CD14-positive monocyte (primary cell): Measurements from ENCODE around the gene EIPR1. TPM values are rescaled to one million over a fixed set of nuclear protein-coding genes. Genes with fewer than 3 reads are reported as not detected.

Experiments used
- DNase-seq, 3 donors: peaks; one replicate each; pipeline ENCODE4 v3.0.0-alpha.2; 2011 to 2022
- H2AFZ ChIP-seq: 2 replicates; pipeline ENCODE4 v1.6.0; 2012; ENCODE audit warnings: mild to moderate bottlenecking, low read depth, low read length, inconsistent platforms; ENCODE audit not compliant: insufficient read depth, poor library complexity, severe bottlenecking
- H3K27ac ChIP-seq, 2 donors: 1 replicate in 1 of 2; 2 replicates in 1 of 2; pipeline ENCODE4 v1.5.1; 2012 to 2013; ENCODE audit warnings: low read length in 2 of 2, control low read depth in 1 of 2, inconsistent platforms in 1 of 2, low read depth in 1 of 2, mild to moderate bottlenecking in 1 of 2
- H3K27me3 ChIP-seq, 2 donors: one replicate each; pipeline versions ENCODE4 v1.6.0 to v1.6.1; 2011 to 2013; ENCODE audit warnings: low read length in 2 of 2; ENCODE audit not compliant: control insufficient read depth in 2 of 2, insufficient read depth in 2 of 2
- H3K36me3 ChIP-seq, 2 donors: replicated peaks in 1 of 2; 1 replicate in 1 of 2; 2 replicates in 1 of 2; pipeline versions ENCODE4 v1.5.1 to v1.6.1; 2012 to 2013; ENCODE audit warnings: low read length in 2 of 2, control low read depth in 1 of 2, inconsistent platforms in 1 of 2, mild to moderate bottlenecking in 1 of 2; ENCODE audit not compliant: insufficient read depth in 2 of 2, control insufficient read depth in 1 of 2
- H3K4me1 ChIP-seq, 2 donors: 1 replicate in 1 of 2; 2 replicates in 1 of 2; pipeline versions ENCODE4 v1.5.1 to v1.6.1; 2012 to 2013; ENCODE audit warnings: low read length in 2 of 2, control low read depth in 1 of 2, inconsistent platforms in 1 of 2, mild to moderate bottlenecking in 1 of 2, moderate library complexity in 1 of 2; ENCODE audit not compliant: insufficient read depth in 2 of 2, control insufficient read depth in 1 of 2
- H3K4me2 ChIP-seq: replicated peaks from 2 replicates; pipeline ENCODE3; 2012; ENCODE audit warnings: low read length, moderate library complexity, mild to moderate bottlenecking; ENCODE audit not compliant: poor library complexity, severe bottlenecking; ENCODE audit errors: extremely low read depth
- H3K4me3 ChIP-seq, 3 experiments: fragments of 200-600 bp in 1 of 3; sonication (generic) in 1 of 3; replicated peaks in 1 of 3; 1 replicate in 2 of 3; 2 replicates in 1 of 3; pipeline ENCODE4 v1.5.1; 2011 to 2013; ENCODE audit warnings: low read length in 3 of 3, mild to moderate bottlenecking in 3 of 3, control low read depth in 2 of 3, low read depth in 2 of 3, inconsistent platforms in 1 of 3, moderate library complexity in 1 of 3
- H3K79me2 ChIP-seq: 2 replicates; pipeline ENCODE4 v1.6.0; 2012; ENCODE audit warnings: mild to moderate bottlenecking, control low read depth, inconsistent platforms, low read length, moderate library complexity; ENCODE audit not compliant: insufficient read depth
- H3K9ac ChIP-seq: 2 replicates; pipeline ENCODE4 v1.6.0; 2017; ENCODE audit warnings: low read length, mild to moderate bottlenecking; ENCODE audit not compliant: insufficient read depth, poor library complexity, severe bottlenecking
- H3K9me3 ChIP-seq, 2 donors: replicated peaks in 1 of 2; 1 replicate in 1 of 2; 2 replicates in 1 of 2; pipeline versions ENCODE4 v1.5.1 to v1.6.1; 2012 to 2013; ENCODE audit warnings: low read length in 2 of 2, control low read depth in 1 of 2; ENCODE audit not compliant: control insufficient read depth in 1 of 2, insufficient read depth in 1 of 2
- H4K20me1 ChIP-seq: 2 replicates; pipeline ENCODE4 v1.6.0; 2012; ENCODE audit warnings: mild to moderate bottlenecking, low read length, control low read depth, moderate library complexity; ENCODE audit not compliant: insufficient read depth
- H3K27ac Mint-ChIP-seq, 7 donors: one replicate each; pipeline ENCODE4 v1.8.0; 2020; ENCODE audit warnings: mild to moderate bottlenecking in 7 of 7, mixed read lengths in 7 of 7, moderate library complexity in 6 of 7, inconsistent platforms in 2 of 7
- H3K27me3 Mint-ChIP-seq, 3 donors: one replicate each; pipeline ENCODE4 v1.8.0; 2021 to 2022; ENCODE audit warnings: low read depth in 3 of 3, mild to moderate bottlenecking in 3 of 3, mixed read lengths in 3 of 3, moderate library complexity in 3 of 3, inconsistent platforms in 1 of 3
- H3K36me3 Mint-ChIP-seq, 2 donors: one replicate each; pipeline ENCODE4 v1.8.0; 2020; ENCODE audit warnings: mixed read lengths in 2 of 2, inconsistent platforms in 1 of 2, mild to moderate bottlenecking in 1 of 2
- H3K4me1 Mint-ChIP-seq: one replicate; pipeline ENCODE4 v1.8.0; 2020; ENCODE audit warnings: mild to moderate bottlenecking, mixed read lengths
- H3K4me3 Mint-ChIP-seq, 2 donors: one replicate each; pipeline ENCODE4 v1.8.0; 2020; ENCODE audit warnings: mild to moderate bottlenecking in 2 of 2, mixed read lengths in 2 of 2, moderate library complexity in 1 of 2
- H3K9me3 Mint-ChIP-seq, 7 donors: one replicate each; pipeline ENCODE4 v1.8.0; 2020 to 2022; ENCODE audit warnings: mixed read lengths in 7 of 7, mild to moderate bottlenecking in 6 of 7, moderate library complexity in 6 of 7, inconsistent platforms in 2 of 7
- CTCF ChIP-seq: fragments of 200-600 bp; IDR thresholded peaks from one replicate; pipeline ENCODE4 v1.8.0; 2022; ENCODE audit warnings: antibody characterized with exemption, mild to moderate bottlenecking
- WGBS: methylation state at CpG from one replicate; pipeline ENCODE4 v1.1.5; 2013; ENCODE audit warnings: missing lambda C conversion rate; ENCODE audit not compliant: insufficient coverage; 5-methylcytosine and 5-hydroxymethylcytosine counted together
- intact Hi-C, 2 donors: fragments of 100-400 bp; cut with micrococcal nuclease; formaldehyde crosslinking; loops; one replicate each; pipeline versions ENCODE4 v1.15.0 to v1.15.1; 2023
- polyA plus RNA-seq, 3 donors: library from polyadenylated mRNA; depleted of rRNA in 1 of 3; unstranded in 2 of 3; stranded (reverse) in 1 of 3; fragments of 300-500 nt in 2 of 3; fragments of >200 nt in 1 of 3; fragmentation: Illumina TruSeq in 2 of 3; gene quantifications; 1 replicate in 2 of 3; 2 replicates in 1 of 3; pipeline ENCODE4 v1.2.3, GENCODE V29; 2012 to 2021

The EIPR1 gene
- polyA plus RNA-seq, 3 donors: 19.0 to 22.4 (median 20.8) TPM

DNA sequence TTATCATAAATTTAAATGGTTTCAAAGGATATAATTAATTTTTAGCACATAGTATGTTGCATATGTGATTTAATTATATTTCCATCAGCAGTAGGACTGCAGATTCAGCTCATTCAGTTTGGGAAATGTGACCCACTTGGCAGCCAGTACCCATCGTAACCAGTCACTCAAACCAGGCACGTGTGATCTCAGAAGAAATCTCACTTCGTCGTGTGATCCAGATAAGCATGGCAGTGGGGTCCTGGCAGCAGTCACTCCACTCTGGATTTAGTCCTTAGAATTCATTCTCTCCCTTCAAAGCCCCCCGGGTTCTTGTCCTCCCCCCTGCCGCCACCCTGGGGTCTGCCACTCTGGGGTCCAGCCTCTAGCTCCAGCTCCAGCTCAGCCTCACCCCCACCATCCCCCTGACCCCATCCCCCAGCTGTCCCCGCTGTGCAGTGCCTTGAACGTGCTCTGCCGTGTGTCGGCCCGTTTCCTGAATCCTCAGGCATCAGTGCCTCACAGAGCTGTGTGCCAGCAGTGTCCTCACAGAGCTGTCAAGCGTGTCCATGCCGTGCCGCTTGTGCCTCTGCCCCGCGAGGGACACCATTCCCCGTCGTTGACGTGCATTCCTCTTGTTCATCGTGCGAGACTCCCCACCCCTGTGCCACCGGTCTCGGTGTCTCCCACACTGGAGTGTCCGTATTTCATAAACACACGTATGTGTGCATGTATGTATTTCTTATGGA, 36.7 kb upstream of the EIPR1 start:
- no peak overlapping the region for H3K4me2 ChIP-seq
- peaks cover 55% of the 10 kb centered on the region for H4K20me1 ChIP-seq
- no peak overlapping the region for H3K27ac ChIP-seq
- H3K27me3 ChIP-seq: no peaks in the 10 kb centered on the region
- Mint-ChIP-seq H3K36me3 (peaks cover 47 to 72% of the 10 kb centered on the region in 2 donors), H3K4me3 (no peak overlapping the region), H3K27me3 (no peaks in the 10 kb centered on the region), H3K27ac (peak overlapping the region in 1 of 7 donors; percentile 20), H3K4me1 (peaks cover 2% of the 10 kb centered on the region), H3K9me3 (no peaks in the 10 kb centered on the region)
- over 99% methylated on average over 14 of the region's 25 CpGs for WGBS
- no peak overlapping the region for H3K4me3 ChIP-seq
- intact Hi-C loops: no loop called here
- H3K79me2 ChIP-seq: peaks cover 6% of the 10 kb centered on the region
- no peak overlapping the region for H2AFZ ChIP-seq
- H3K9me3 ChIP-seq: no peaks in the 10 kb centered on the region
- H3K9ac ChIP-seq: no peak overlapping the region
- H3K4me1 ChIP-seq: no peaks in the 10 kb centered on the region
- DNase-seq: no peak
- no peak for TF ChIP-seq CTCF
- H3K36me3 ChIP-seq: peaks cover 35 to 65% of the 10 kb centered on the region in 2 donors

GRCh38 chr2:3413697-3414096, 36.1 kb upstream of the EIPR1 start:
- peaks cover 4% of the 10 kb centered on the region for H3K4me1 Mint-ChIP-seq
- H2AFZ ChIP-seq: no peak overlapping the region
- no peak overlapping the region for H3K4me3 Mint-ChIP-seq
- TF ChIP-seq CTCF: no peak
- WGBS: 80% methylated on average over 2 of the region's 4 CpGs
- peak overlapping the region in 1 of 7 donors; percentile 19 for H3K27ac Mint-ChIP-seq
- intact Hi-C loops: no loop called here
- H3K27me3 Mint-ChIP-seq: no peaks in the 10 kb centered on the region
- no peak for DNase-seq
- H3K9me3 Mint-ChIP-seq: no peaks in the 10 kb centered on the region
- no peaks in the 10 kb centered on the region for H3K27me3 ChIP-seq
- no peaks in the 10 kb centered on the region for H3K4me1 ChIP-seq
- no peak overlapping the region for H3K27ac ChIP-seq
- H3K4me3 ChIP-seq: no peak overlapping the region
- peaks cover 7% of the 10 kb centered on the region for H3K79me2 ChIP-seq
- H3K36me3 ChIP-seq: peaks cover 35 to 59% of the 10 kb centered on the region in 2 donors
- no peak overlapping the region for H3K9ac ChIP-seq
- H4K20me1 ChIP-seq: peaks cover 60% of the 10 kb centered on the region
- no peak overlapping the region for H3K4me2 ChIP-seq
- H3K36me3 Mint-ChIP-seq: peaks cover 46 to 69% of the 10 kb centered on the region in 2 donors
- H3K9me3 ChIP-seq: no peaks in the 10 kb centered on the region
